Calu3 (cell line): Measurements from ENCODE around the gene FOXP4. TPM values are rescaled to one million over a fixed set of nuclear protein-coding genes. Genes with fewer than 3 reads are reported as not detected.

Experiments
- BruUV-seq: library from RNA; stranded (reverse); fragments of 400-500 nt; replicated peaks from 2 replicates; lab custom pipeline; 2021; lab: Mats Ljungman, UMichigan
- CTCF ChIA-PET: fragments of 300-600 bp; sonication (Branson Sonifier 250); formaldehyde crosslinking; loops from one replicate; lab custom pipeline; 2022; ENCODE audit warnings: antibody characterized with exemption; lab: Charles Lee
- DNase-seq: peaks from one replicate; pipeline ENCODE4 v3.0.0; 2022
- H3K27ac Mint-ChIP-seq: one replicate; pipeline ENCODE4 v1.8.0; 2022; ENCODE audit warnings: mixed read lengths; ENCODE audit not compliant: unreplicated experiment
- H3K27me3 Mint-ChIP-seq: one replicate; pipeline ENCODE4 v1.8.0; 2022; ENCODE audit warnings: mixed read lengths; ENCODE audit not compliant: unreplicated experiment
- H3K36me3 Mint-ChIP-seq: one replicate; pipeline ENCODE4 v1.8.0; 2022; ENCODE audit warnings: mild to moderate bottlenecking, moderate library complexity, mixed read lengths; ENCODE audit not compliant: insufficient read depth, unreplicated experiment
- H3K4me1 Mint-ChIP-seq: one replicate; pipeline ENCODE4 v1.8.0; 2022; ENCODE audit warnings: mild to moderate bottlenecking, low read depth, mixed read lengths; ENCODE audit not compliant: unreplicated experiment
- H3K4me3 Mint-ChIP-seq: one replicate; pipeline ENCODE4 v1.8.0; 2022; ENCODE audit warnings: mild to moderate bottlenecking, low read depth, moderate library complexity, mixed read lengths; ENCODE audit not compliant: unreplicated experiment
- H3K9me3 Mint-ChIP-seq: one replicate; pipeline ENCODE4 v1.8.0; 2022; ENCODE audit warnings: low read depth, mixed read lengths; ENCODE audit not compliant: unreplicated experiment
- CTCF ChIP-seq: fragments of 200-600 bp; IDR thresholded peaks from one replicate; pipeline ENCODE4 v1.8.0; 2022; ENCODE audit warnings: antibody characterized with exemption; ENCODE audit not compliant: unreplicated experiment
- intact Hi-C: fragments of 100-400 bp; cut with micrococcal nuclease; formaldehyde crosslinking; loops from one replicate; pipeline ENCODE4 v1.10.0; 2022; ENCODE audit not compliant: unreplicated experiment
- total RNA-seq: library from RNA; stranded (reverse); gene quantifications from 2 replicates; pipeline ENCODE4 v1.2.3, GENCODE V29; 2022

FOXP4 gene
- total RNA-seq, 1 experiment from 2014 or later: 47.8 TPM

DNA sequence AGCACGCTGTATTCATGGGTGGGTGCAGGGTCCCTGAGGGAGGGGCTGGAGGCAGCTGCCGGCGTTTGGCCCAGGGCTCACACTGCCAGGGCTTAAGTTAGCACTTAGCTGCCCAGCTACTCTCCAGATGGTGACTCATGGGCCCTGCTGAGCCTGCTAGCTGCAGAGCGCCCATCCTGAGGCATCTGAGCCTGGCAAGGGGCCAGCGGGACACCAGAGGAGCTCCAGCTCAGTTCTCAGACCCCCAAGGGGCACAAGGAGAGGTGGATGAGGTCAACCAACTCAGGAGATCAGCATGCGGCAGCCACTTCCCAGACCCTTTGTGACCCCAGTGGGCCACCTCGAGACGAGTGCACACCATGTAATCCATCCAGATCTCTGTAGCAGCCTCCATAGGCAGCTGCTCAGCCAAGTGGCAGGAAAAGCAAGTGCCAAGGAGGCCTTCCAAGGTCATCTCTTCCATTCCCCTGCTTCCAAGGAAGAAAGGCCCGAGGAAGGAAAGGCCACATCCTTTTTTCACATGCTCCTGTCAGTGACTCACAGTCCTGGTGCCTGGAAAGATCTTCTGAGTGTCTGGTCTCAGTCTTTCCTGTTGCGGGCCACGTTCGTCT lies 35.3 kb downstream of the FOXP4 start:
- TF ChIP-seq CTCF: no peak
- Mint-ChIP-seq H3K36me3 (peaks cover 10% of the 10 kb centered on the region), H3K27ac (no peak overlapping the region), H3K4me1 (peaks cover 24% of the 10 kb centered on the region), H3K27me3 (no peaks in the 10 kb centered on the region), H3K4me3 (no peak overlapping the region), H3K9me3 (no peaks in the 10 kb centered on the region)
- DNase-seq: no peak
- CTCF ChIA-PET: interaction anchor here (1.8 kb wide), 1 partner anchor 214 kb away, joined by 5 read pairs; no protein-coding TSS in a partner anchor
- intact Hi-C loops: no loop called here
- BruUV-seq: no TSS peak

GRCh38 chr6:41582540-41582939 lies 36.4 kb downstream of the FOXP4 start:
- no peak for DNase-seq
- CTCF ChIA-PET: no interaction called here
- Mint-ChIP-seq H3K27me3 (no peaks in the 10 kb centered on the region), H3K4me1 (peaks cover 18% of the 10 kb centered on the region), H3K4me3 (no peak overlapping the region), H3K36me3 (peaks cover 10% of the 10 kb centered on the region), H3K27ac (no peak overlapping the region), H3K9me3 (no peaks in the 10 kb centered on the region)
- no peak for TF ChIP-seq CTCF
- intact Hi-C loops: no loop called here
- BruUV-seq: no TSS peak

DNA sequence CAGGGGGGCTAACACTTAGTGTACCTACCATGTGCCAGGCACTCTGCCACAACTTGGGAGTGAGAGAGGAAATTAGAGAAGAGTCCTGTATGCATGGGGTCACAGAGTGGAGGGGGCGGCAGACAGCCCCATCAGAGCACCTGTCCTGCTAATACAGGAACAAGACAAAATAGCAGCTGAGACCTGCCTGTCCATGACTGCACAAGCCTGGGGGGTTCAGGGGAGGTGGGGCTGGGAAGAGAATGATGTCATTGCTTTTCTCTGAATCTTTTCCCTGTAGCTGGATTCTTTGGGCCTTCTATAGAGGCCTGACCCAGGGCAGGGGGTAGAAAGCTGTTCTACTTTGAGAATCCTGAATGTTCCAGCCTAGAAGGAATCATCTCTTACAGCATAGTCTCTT lies 37.4 kb downstream of the FOXP4 start:
- no peak overlapping the region for H3K27ac Mint-ChIP-seq
- DNase-seq: no peak
- intact Hi-C loops: no loop called here
- no TSS peak for BruUV-seq
- no peak for TF ChIP-seq CTCF
- CTCF ChIA-PET: interaction anchor here (0.6 kb wide), 1 partner anchor 98 kb away, joined by 5 read pairs; no protein-coding TSS in a partner anchor
- H3K9me3 Mint-ChIP-seq: no peaks in the 10 kb centered on the region
- peaks cover 8% of the 10 kb centered on the region for H3K4me1 Mint-ChIP-seq
- peaks cover 13% of the 10 kb centered on the region for H3K36me3 Mint-ChIP-seq
- no peaks in the 10 kb centered on the region for H3K27me3 Mint-ChIP-seq
- H3K4me3 Mint-ChIP-seq: no peak overlapping the region

GRCh38 chr6:41584205-41584604 lies 38.0 kb downstream of the FOXP4 start:
- Mint-ChIP-seq H3K27ac (no peak overlapping the region), H3K27me3 (no peaks in the 10 kb centered on the region), H3K9me3 (no peaks in the 10 kb centered on the region), H3K36me3 (peaks cover 13% of the 10 kb centered on the region), H3K4me1 (peaks cover 1% of the 10 kb centered on the region), H3K4me3 (no peak overlapping the region)
- intact Hi-C loops: no loop called here
- TF ChIP-seq CTCF: no peak
- BruUV-seq: no TSS peak
- no peak for DNase-seq
- CTCF ChIA-PET: no interaction called here
